SJCRH30 (cell line): ENCODE results near the gene CDC42BPG. TPM values are rescaled to one million over a fixed set of nuclear protein-coding genes. Genes with fewer than 3 reads are reported as not detected.

Source experiments
- DNase-seq, 2 experiments: peaks; one replicate each; pipeline ENCODE4 v3.0.0-alpha.2; 2015 to 2020
- H3K27ac ChIP-seq: fragments of 250-450 bp; sonication (Bioruptor Pico); 2 replicates; pipeline ENCODE4 v1.5.1; 2020; ENCODE audit warnings: mild to moderate bottlenecking, moderate library complexity
- H3K27me3 ChIP-seq: fragments of 250-450 bp; sonication (Bioruptor Pico); 2 replicates; pipeline ENCODE4 v1.5.1; 2020; ENCODE audit warnings: mild to moderate bottlenecking, moderate library complexity
- H3K36me3 ChIP-seq: fragments of 250-450 bp; sonication (Bioruptor Pico); 2 replicates; pipeline ENCODE4 v1.5.1; 2020; ENCODE audit warnings: mild to moderate bottlenecking, moderate library complexity
- H3K4me1 ChIP-seq: fragments of 250-450 bp; sonication (Bioruptor Pico); 2 replicates; pipeline ENCODE4 v1.5.1; 2020; ENCODE audit warnings: mild to moderate bottlenecking, moderate library complexity
- H3K4me3 ChIP-seq: fragments of 250-450 bp; sonication (Bioruptor Pico); 2 replicates; pipeline ENCODE4 v1.5.1; 2020; ENCODE audit warnings: mild to moderate bottlenecking, moderate library complexity
- H3K9me3 ChIP-seq: fragments of 250-450 bp; sonication (Bioruptor Pico); replicated peaks from 2 replicates; pipeline ENCODE4 v1.5.1; 2020; ENCODE audit warnings: mild to moderate bottlenecking, moderate library complexity
- total RNA-seq: library from RNA; depleted of rRNA; stranded (reverse); fragments of >200 nt; shearing (Covaris generic); gene quantifications from 2 replicates; pipeline ENCODE4 v1.2.3, GENCODE V29; 2014

The CDC42BPG gene
- total RNA-seq, 1 experiment from 2014 or later, result 0.10 TPM

- H3K27me3 ChIP-seq, result 0 out of 2 replicates have a peak, but pooled peaks cover 9% of the 10 kb centered on the region
- H3K36me3 ChIP-seq, result no peaks in the 10 kb centered on the region
- H3K4me3 ChIP-seq, result no peak overlapping the region
- H3K4me1 ChIP-seq, result peaks cover 6% of the 10 kb centered on the region; the same call in 1 of the 2 replicates
- no peak overlapping the region for H3K27ac ChIP-seq
- no peaks in the 10 kb centered on the region for H3K9me3 ChIP-seq
- DNase-seq, result no peak
These were observed 41.2 kb upstream of the CDC42BPG start for GRCh38 chr11:64885367-64886286.

GRCh38 chr11:64884019-64884418, 39.6 kb upstream of the CDC42BPG start:
- no peaks in the 10 kb centered on the region for H3K9me3 ChIP-seq
- H3K27me3 ChIP-seq, result 0 out of 2 replicates have a peak, but pooled peaks cover 9% of the 10 kb centered on the region
- DNase-seq, result no peak
- no peak overlapping the region for H3K4me3 ChIP-seq
- no peaks in the 10 kb centered on the region for H3K36me3 ChIP-seq
- H3K27ac ChIP-seq, result no peak overlapping the region
- H3K4me1 ChIP-seq, result peaks cover 9% of the 10 kb centered on the region; the same call in 1 of the 2 replicates

DNA sequence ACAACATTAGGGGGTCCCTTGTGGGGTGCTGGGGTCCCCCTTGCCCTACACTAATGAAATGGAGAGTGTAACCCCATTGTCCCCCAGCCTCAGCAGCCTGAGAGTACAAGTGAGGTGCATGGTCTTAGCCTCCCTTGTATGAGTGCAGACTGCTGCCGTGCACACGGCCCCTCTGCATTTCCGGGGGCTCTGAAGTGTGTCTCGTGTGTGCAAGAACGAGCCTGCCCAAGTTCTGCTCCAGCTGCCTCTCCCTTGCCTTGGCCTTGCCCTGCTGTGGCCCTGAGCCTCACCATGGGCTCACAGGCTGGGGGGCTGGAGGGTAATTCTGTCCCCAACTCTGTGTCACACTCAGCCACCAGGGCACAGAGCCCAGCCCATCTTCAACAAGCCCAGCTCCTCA, 39.1 kb upstream of the CDC42BPG start:
- no peak overlapping the region for H3K27ac ChIP-seq
- no peaks in the 10 kb centered on the region for H3K36me3 ChIP-seq
- no peak overlapping the region for H3K4me3 ChIP-seq
- DNase-seq, result no peak
- H3K4me1 ChIP-seq, result peaks cover 9% of the 10 kb centered on the region; the same call in 1 of the 2 replicates
- 0 out of 2 replicates have a peak, but pooled peaks cover 9% of the 10 kb centered on the region for H3K27me3 ChIP-seq
- no peaks in the 10 kb centered on the region for H3K9me3 ChIP-seq

- Histone ChIP-seq H3K4me1 (peaks cover 5% of the 10 kb centered on the region; the same call in 1 of the 2 replicates), H3K27ac (no peak overlapping the region), H3K4me3 (no peak overlapping the region), H3K9me3 (no peaks in the 10 kb centered on the region), H3K27me3 (0 out of 2 replicates have a peak, but pooled peaks cover 9% of the 10 kb centered on the region), H3K36me3 (no peaks in the 10 kb centered on the region)
- no peak for DNase-seq
These were observed 37.8 kb upstream of the CDC42BPG start for GRCh38 chr11:64882243-64882642.

- Histone ChIP-seq H3K4me3 (no peak overlapping the region), H3K27me3 (0 out of 2 replicates have a peak, but pooled peaks cover 9% of the 10 kb centered on the region), H3K9me3 (no peaks in the 10 kb centered on the region), H3K4me1 (peaks cover 11% of the 10 kb centered on the region; the same call in 1 of the 2 replicates), H3K27ac (no peak overlapping the region), H3K36me3 (no peaks in the 10 kb centered on the region)
- DNase-seq, result no peak
These were observed 37.0 kb upstream of the CDC42BPG start for GRCh38 chr11:64881476-64881875.

- Histone ChIP-seq H3K9me3 (no peaks in the 10 kb centered on the region), H3K27me3 (0 out of 2 replicates have a peak, but pooled peaks cover 9% of the 10 kb centered on the region), H3K4me1 (peaks cover 22% of the 10 kb centered on the region), H3K27ac (no peak overlapping the region), H3K4me3 (no peak overlapping the region), H3K36me3 (no peaks in the 10 kb centered on the region)
- no peak for DNase-seq
These were observed 36.0 kb upstream of the CDC42BPG start for GRCh38 chr11:64880240-64881001.

- 0 out of 2 replicates have a peak, but pooled peaks cover 9% of the 10 kb centered on the region for H3K27me3 ChIP-seq
- no peaks in the 10 kb centered on the region for H3K9me3 ChIP-seq
- peak overlapping the region; percentile 42 for H3K27ac ChIP-seq
- peak overlapping the region; percentile 89 for H3K4me3 ChIP-seq
- peaks cover 31% of the 10 kb centered on the region for H3K4me1 ChIP-seq
- no peaks in the 10 kb centered on the region for H3K36me3 ChIP-seq
- no peak for DNase-seq
These were observed 34.9 kb upstream of the CDC42BPG start for GRCh38 chr11:64879244-64879900.

- Histone ChIP-seq H3K27ac (peak within 1 kb of the TSS; percentile 42), H3K4me3 (peak within 1 kb of the TSS; percentile 89), H3K4me1 (peaks cover 34% of the 10 kb centered on the region), H3K36me3 (no peaks in the 10 kb centered on the region), H3K27me3 (0 out of 2 replicates have a peak, but pooled peaks cover 3% of the 10 kb centered on the region), H3K9me3 (no peaks in the 10 kb centered on the region)
- DNase-seq, result peak; percentile 98
These were observed 34.2 kb upstream of the CDC42BPG start, which contains the start of gene EHD1 for GRCh38 chr11:64878494-64879243. Gene EHD1 (minus strand): TSS chr11:64878621. CDS start chr11:64878464, 157 bp downstream.

DNA sequence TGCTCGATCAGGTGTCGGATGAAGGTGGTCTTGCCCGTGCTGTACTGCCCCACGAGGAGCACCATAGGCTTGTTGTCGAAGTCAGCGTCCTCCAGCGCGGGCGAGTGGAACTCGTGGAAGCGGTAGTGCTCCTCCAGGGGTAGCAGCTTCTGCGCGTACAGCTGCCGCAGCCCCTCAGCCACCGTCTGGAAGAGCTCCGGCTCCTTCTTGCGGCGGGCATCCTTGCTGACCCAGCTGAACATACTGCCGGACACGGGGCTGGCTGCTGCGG, 33.7 kb upstream of the CDC42BPG start:
- no peak for DNase-seq
- Histone ChIP-seq H3K27ac (peak overlapping the region; percentile 31), H3K4me3 (peak overlapping the region; percentile 89), H3K27me3 (no peaks in the 10 kb centered on the region), H3K4me1 (peaks cover 37% of the 10 kb centered on the region), H3K9me3 (no peaks in the 10 kb centered on the region), H3K36me3 (peaks cover 2% of the 10 kb centered on the region; the same call in 1 of the 2 replicates)

GRCh38 chr11:64877390-64878222, 33.2 kb upstream of the CDC42BPG start:
- Histone ChIP-seq H3K27ac (peak overlapping the region; percentile 31), H3K27me3 (no peaks in the 10 kb centered on the region), H3K4me3 (peak overlapping the region; percentile 89), H3K36me3 (peaks cover 7% of the 10 kb centered on the region; the same call in 1 of the 2 replicates), H3K4me1 (peaks cover 42% of the 10 kb centered on the region), H3K9me3 (no peaks in the 10 kb centered on the region)
- DNase-seq, result no peak

DNA sequence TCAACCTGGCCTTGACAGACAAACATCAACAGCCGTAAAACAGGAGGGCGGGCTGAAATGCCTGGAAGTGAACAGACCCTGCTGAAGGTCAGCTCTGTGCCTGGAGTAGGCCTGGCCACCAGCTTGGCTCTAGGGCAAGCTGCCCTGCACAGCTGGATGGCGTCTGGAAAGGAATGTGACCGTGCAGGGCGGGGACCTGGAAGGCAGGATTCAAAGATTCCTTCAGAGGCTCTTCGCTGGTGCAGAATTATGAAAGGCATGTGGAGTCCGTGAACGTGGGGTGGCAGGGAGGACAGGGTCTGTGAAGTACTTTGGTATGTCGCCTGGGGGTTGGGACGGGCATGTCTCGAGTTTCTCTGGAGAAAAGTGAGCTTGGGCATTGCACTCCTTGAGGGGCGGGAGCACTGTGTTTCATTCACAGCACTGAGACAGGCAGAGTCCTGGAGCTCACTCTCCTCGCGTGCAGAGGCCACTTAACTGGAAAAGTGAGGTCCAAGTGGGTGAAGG, 32.4 kb upstream of the CDC42BPG start:
- no peak for DNase-seq
- H3K27me3 ChIP-seq, result no peaks in the 10 kb centered on the region
- H3K9me3 ChIP-seq, result no peaks in the 10 kb centered on the region
- H3K4me3 ChIP-seq, result peak overlapping the region; percentile 89
- H3K36me3 ChIP-seq, result peaks cover 8% of the 10 kb centered on the region; the same call in 1 of the 2 replicates
- H3K27ac ChIP-seq, result peak overlapping the region; percentile 31; the same call in 1 of the 2 replicates
- peaks cover 46% of the 10 kb centered on the region for H3K4me1 ChIP-seq

DNA sequence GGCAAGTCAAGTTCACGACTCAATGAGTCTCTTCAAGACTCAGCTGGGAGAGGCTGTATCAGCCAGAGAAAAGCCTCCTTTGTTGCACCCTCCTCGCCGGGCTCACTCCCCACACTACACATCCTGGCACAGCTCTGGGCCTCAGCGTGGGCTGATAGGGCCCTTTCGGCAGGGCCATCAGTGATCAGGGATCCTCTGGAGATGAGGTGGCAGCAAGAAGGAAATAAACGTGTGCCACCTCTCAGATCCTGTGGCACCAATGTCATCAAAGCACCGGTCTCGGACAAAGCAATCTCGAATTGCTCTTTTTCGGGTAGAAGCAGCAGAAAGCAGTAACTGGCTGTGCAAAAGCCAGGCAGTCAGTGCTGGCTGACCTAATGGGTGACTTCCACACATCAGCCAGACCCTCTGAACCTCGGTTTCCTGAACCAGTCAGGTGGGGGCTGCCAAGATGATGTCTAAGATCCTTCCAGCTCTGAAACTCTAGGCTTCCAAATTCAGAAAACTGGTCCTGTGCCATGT, 31.8 kb upstream of the CDC42BPG start:
- Histone ChIP-seq H3K9me3 (no peaks in the 10 kb centered on the region), H3K27me3 (no peaks in the 10 kb centered on the region), H3K4me1 (peaks cover 52% of the 10 kb centered on the region), H3K36me3 (peaks cover 12% of the 10 kb centered on the region; the same call in 1 of the 2 replicates), H3K27ac (no peak overlapping the region; the same call in 1 of the 2 replicates), H3K4me3 (peak overlapping the region; percentile 89)
- DNase-seq, result no peak
